Suprapubic skin (tissue), 4 donors: ENCODE data around the gene PSTPIP1.

Experiments
- CTCF ChIP-seq, 2 donors: fragments of 200-600 bp in 1 of 2; fragments of 450-650 bp in 1 of 2; sonication (generic) in 1 of 2; IDR thresholded peaks; one replicate each; pipeline ENCODE4 v1.5.1; 2016 to 2019; ENCODE audit warnings: antibody characterized with exemption in 2 of 2, mild to moderate bottlenecking in 1 of 2, moderate library complexity in 1 of 2
- EP300 ChIP-seq: sonication (generic); formaldehyde crosslinking; IDR thresholded peaks from one replicate; pipeline ENCODE4 v1.6.1; 2017; ENCODE audit warnings: antibody characterized with exemption
- POLR2A ChIP-seq, 2 donors: fragments of 450-650 bp; IDR thresholded peaks; one replicate each; pipeline ENCODE4 v1.6.1; 2017; ENCODE audit warnings: antibody characterized with exemption in 2 of 2, mild to moderate bottlenecking in 2 of 2, moderate library complexity in 2 of 2
- POLR2AphosphoS5 ChIP-seq, 3 donors: sonication (generic); formaldehyde crosslinking; IDR thresholded peaks; one replicate each; pipeline ENCODE4 v1.6.1; 2017; ENCODE audit warnings: antibody characterized with exemption in 3 of 3

- TF ChIP-seq CTCF (IDR thresholded peaks at IDR 0.05) (no peak), POLR2A (IDR thresholded peaks at IDR 0.05) (no peak), EP300 (no peak), POLR2AphosphoS5 (IDR thresholded peaks at IDR 0.05) (no peak)
Observed at GRCh38 chr15:77058468-77058867, 63.5 kb downstream of the PSTPIP1 start.
